ENCODE measurements around the gene CWC27. TPM values are rescaled to one million over a fixed set of nuclear protein-coding genes. Genes with fewer than 3 reads are reported as not detected.

Gene CWC27
- total RNA-seq, 8 experiments from 2014 or later = 15.1 to 28.0 (median 24.9) TPM

GRCh38 chr5:64952951-64953673 is 184.4 kb downstream of the CWC27 start:
- Histone ChIP-seq H3K4me1 (replicated peaks in 1 of 2) (no peaks in the 10 kb centered on the region), H3K27ac (no peak overlapping the region), H3K4me3 (no peak overlapping the region)
- no peak for ATAC-seq (replicated peaks in 6 of 8)
- WGBS, 10 experiments = 55 to 100% (median 86%) methylated on average over 2 to 3 of the region's 3 CpGs; no CpG with 5 or more reads in 1 of the 10 experiments
- in situ Hi-C loops (cut with MboI; ENCODE audit: low pct_unique_long_range_greater_than_20kb in 2 of 9, low sequenced_read_pairs in 9 of 9, unreplicated experiment in 9 of 9) = loop anchor here in 2 of 9 experiments (25.0 kb wide), 2 partner anchors 141 to 534 kb away; partner anchors contain the start of gene ADAMTS6 (in 2 of the 2)

- no peak for ATAC-seq (replicated peaks in 6 of 8)
- WGBS, 10 experiments = 100% methylated on average over 1 of the region's 1 CpG; no CpG with 5 or more reads in 8 of the 10 experiments
- no peaks in the 10 kb centered on the region for H3K4me1 ChIP-seq (replicated peaks in 1 of 2)
- H3K27ac ChIP-seq = no peak overlapping the region
- in situ Hi-C loops (cut with MboI; ENCODE audit: low pct_unique_long_range_greater_than_20kb in 2 of 9, low sequenced_read_pairs in 9 of 9, unreplicated experiment in 9 of 9) = loop anchor here in 2 of 9 experiments (25.0 kb wide), 2 partner anchors 142 to 533 kb away; partner anchors contain the start of gene ADAMTS6 (in 2 of the 2)
- no peak overlapping the region for H3K4me3 ChIP-seq
Observed at GRCh38 chr5:64954518-64954917, 185.8 kb downstream of the CWC27 start.

GRCh38 chr5:64958757-64959391 is 190.1 kb downstream of the CWC27 start:
- Histone ChIP-seq H3K4me1 (replicated peaks in 1 of 2) (no peaks in the 10 kb centered on the region), H3K27ac (no peak overlapping the region), H3K4me3 (no peak overlapping the region)
- in situ Hi-C loops (cut with MboI; ENCODE audit: low pct_unique_long_range_greater_than_20kb in 2 of 9, low sequenced_read_pairs in 9 of 9, unreplicated experiment in 9 of 9) = loop anchor here in 2 of 9 experiments (25.0 kb wide), 2 partner anchors 147 to 528 kb away; partner anchors contain the start of gene ADAMTS6 (in 2 of the 2)
- ATAC-seq (replicated peaks in 6 of 8) = no peak

DNA sequence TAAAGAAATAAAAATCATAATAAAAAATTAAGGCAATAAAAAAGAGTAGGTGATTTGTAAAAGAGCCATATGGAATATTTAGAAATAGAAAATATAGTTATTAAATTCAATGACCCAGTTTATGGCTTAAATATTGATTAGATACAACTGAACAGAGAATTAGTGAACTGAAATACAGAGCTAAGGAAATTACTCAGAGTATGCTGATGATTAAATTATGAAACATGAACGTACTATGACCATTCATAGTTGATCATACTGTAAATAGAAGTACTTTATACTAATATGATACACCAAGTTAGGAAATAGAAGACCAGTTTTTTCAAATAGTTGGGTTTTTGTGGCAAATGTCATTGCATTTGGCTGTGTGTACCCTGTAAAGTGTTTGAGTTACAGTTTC is 194.5 kb downstream of the CWC27 start:
- H3K4me3 ChIP-seq = no peak overlapping the region
- no peak for ATAC-seq (replicated peaks in 6 of 8)
- in situ Hi-C loops (cut with MboI; ENCODE audit: low pct_unique_long_range_greater_than_20kb in 2 of 9, low sequenced_read_pairs in 9 of 9, unreplicated experiment in 9 of 9) = loop anchor here in 2 of 9 experiments (25.0 kb wide), 2 partner anchors 151 to 524 kb away; partner anchors contain the start of gene ADAMTS6 (in 2 of the 2)
- no peak overlapping the region for H3K27ac ChIP-seq
- no peaks in the 10 kb centered on the region for H3K4me1 ChIP-seq (replicated peaks in 1 of 2)
- 67 to 100% (median 87%) methylated on average over 1 of the region's 1 CpG; no CpG with 5 or more reads in 2 of the 10 experiments for WGBS, 10 experiments

DNA sequence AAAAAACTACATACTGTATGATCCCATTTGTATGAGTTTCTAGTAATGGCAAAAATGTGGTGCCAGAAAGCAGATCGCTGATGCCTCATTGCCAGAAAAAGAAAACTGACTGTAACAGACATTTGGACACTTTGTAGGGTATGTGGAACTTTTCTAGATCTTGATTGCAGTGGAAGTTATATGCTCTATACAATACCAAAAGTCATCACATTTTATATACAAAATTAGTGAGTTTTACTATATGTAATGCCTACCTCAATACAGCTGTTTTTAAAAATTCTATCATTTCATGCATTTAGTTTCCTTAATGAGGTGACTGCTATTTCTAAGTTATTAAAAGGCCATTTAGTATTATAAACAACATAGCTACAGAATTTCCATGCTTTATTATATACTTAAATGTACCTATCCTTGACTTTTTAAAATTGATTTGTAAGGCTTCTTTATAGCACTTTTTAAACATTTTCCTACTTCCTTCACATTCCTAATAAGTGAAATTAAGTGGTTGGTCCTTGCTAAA is 199.9 kb downstream of the CWC27 start:
- 83 to 100% (median 100%) methylated on average over 1 of the region's 1 CpG; no CpG with 5 or more reads in 3 of the 10 experiments for WGBS, 10 experiments
- no peak for ATAC-seq (replicated peaks in 6 of 8)
- Histone ChIP-seq H3K4me3 (no peak overlapping the region), H3K4me1 (replicated peaks in 1 of 2) (no peaks in the 10 kb centered on the region), H3K27ac (no peak overlapping the region)
- in situ Hi-C loops (cut with MboI; ENCODE audit: low pct_unique_long_range_greater_than_20kb in 2 of 9, low sequenced_read_pairs in 9 of 9, unreplicated experiment in 9 of 9) = loop anchor here in 2 of 9 experiments (25.0 kb wide), 2 partner anchors 156 to 519 kb away; partner anchors contain the start of gene ADAMTS6 (in 2 of the 2)

DNA sequence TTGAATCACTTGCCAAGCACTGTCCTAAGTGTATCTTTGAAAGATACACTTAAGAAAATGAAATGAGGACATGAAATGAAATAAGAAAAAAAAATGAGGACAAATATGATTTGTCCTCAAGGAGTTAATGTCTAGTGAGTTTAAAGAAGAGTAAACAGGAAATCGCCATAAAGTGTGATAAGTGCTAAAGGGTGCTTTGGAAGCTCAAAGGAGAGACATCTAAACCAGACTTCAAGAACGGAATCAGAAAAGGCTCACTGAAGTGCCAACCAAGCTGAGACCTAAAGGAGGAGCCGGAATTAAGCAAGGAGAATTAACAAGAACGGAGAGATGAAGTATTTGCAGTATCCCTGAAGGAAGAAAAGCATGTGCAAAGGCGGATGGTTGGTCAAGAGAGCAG is 200.8 kb downstream of the CWC27 start:
- Histone ChIP-seq H3K27ac (no peak overlapping the region), H3K4me3 (no peak overlapping the region), H3K4me1 (replicated peaks in 1 of 2) (no peaks in the 10 kb centered on the region)
- in situ Hi-C loops (cut with MboI; ENCODE audit: low pct_unique_long_range_greater_than_20kb in 2 of 9, low sequenced_read_pairs in 9 of 9, unreplicated experiment in 9 of 9) = loop anchor here in 2 of 9 experiments (25.0 kb wide), 2 partner anchors 157 to 518 kb away; partner anchors contain the start of gene ADAMTS6 (in 2 of the 2)
- ATAC-seq (replicated peaks in 6 of 8) = no peak
- WGBS, 10 experiments = 86 to 100% (median 93%) methylated on average over 3 to 5 of the region's 5 CpGs

GRCh38 chr5:64971513-64971912 is 202.8 kb downstream of the CWC27 start:
- in situ Hi-C loops (cut with MboI; ENCODE audit: low pct_unique_long_range_greater_than_20kb in 2 of 9, low sequenced_read_pairs in 9 of 9, unreplicated experiment in 9 of 9) = loop anchor here in 2 of 9 experiments (25.0 kb wide), 2 partner anchors 159 to 516 kb away; partner anchors contain the start of gene ADAMTS6 (in 2 of the 2)
- ATAC-seq (replicated peaks in 6 of 8) = no peak
- H3K4me3 ChIP-seq = no peak overlapping the region

GRCh38 chr5:64971990-64972389 is 203.3 kb downstream of the CWC27 start:
- in situ Hi-C loops (cut with MboI; ENCODE audit: low pct_unique_long_range_greater_than_20kb in 2 of 9, low sequenced_read_pairs in 9 of 9, unreplicated experiment in 9 of 9) = loop anchor here in 2 of 9 experiments (25.0 kb wide), 2 partner anchors 160 to 515 kb away; partner anchors contain the start of gene ADAMTS6 (in 2 of the 2)
- ATAC-seq (replicated peaks in 6 of 8) = no peak
- Histone ChIP-seq H3K4me3 (no peak overlapping the region), H3K27ac (no peak overlapping the region), H3K4me1 (replicated peaks in 1 of 2) (no peaks in the 10 kb centered on the region)
- WGBS, 10 experiments = 92 to 100% (median 100%) methylated on average over 1 to 3 of the region's 3 CpGs; no CpG with 5 or more reads in 4 of the 10 experiments

More at GRCh38 chr5:64971513-64971912, 202.8 kb downstream of the CWC27 start:
- Histone ChIP-seq H3K4me1 (replicated peaks in 1 of 2) (no peaks in the 10 kb centered on the region), H3K27ac (no peak overlapping the region)
- 9 to 72% (median 36%) methylated on average over 1 to 2 of the region's 2 CpGs; no CpG with 5 or more reads in 3 of the 10 experiments for WGBS, 10 experiments

- no peak overlapping the region for H3K4me3 ChIP-seq
- H3K4me1 ChIP-seq (replicated peaks in 1 of 2) = no peaks in the 10 kb centered on the region
- no peak overlapping the region for H3K27ac ChIP-seq
- in situ Hi-C loops (cut with MboI; ENCODE audit: low pct_unique_long_range_greater_than_20kb in 2 of 9, low sequenced_read_pairs in 9 of 9, unreplicated experiment in 9 of 9) = loop anchor here in 2 of 9 experiments (25.0 kb wide), 2 partner anchors 160 to 515 kb away; partner anchors contain the start of gene ADAMTS6 (in 2 of the 2)
- ATAC-seq (replicated peaks in 6 of 8) = no peak
Observed at GRCh38 chr5:64972591-64972990, 203.9 kb downstream of the CWC27 start.

DNA sequence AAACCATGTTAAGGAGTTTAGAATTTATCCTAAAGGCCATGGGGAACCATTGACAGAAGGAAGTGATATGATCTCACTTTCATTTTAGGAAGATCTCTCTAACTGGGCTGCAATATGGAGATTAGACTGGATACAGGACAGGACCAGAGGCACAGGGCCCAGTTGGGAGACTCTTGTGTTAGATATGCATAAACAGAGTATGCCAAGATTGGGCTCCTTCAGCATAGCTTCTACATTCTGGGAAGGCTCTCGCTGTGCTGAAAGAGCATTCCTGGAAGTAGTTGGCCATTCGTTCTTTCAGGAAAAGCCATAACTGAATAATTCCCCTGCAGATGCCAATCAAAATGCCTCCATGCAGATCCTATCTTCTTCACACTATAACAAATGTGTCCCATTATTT is 204.5 kb downstream of the CWC27 start:
- WGBS, 10 experiments = 72 to 100% (median 90%) methylated on average over 1 to 2 of the region's 2 CpGs; no CpG with 5 or more reads in 4 of the 10 experiments

GRCh38 chr5:64977779-64978178 is 209.0 kb downstream of the CWC27 start:
- peak in 2 of 8 experiments; percentile 45 to 46 for ATAC-seq (replicated peaks in 6 of 8)
- H3K27ac ChIP-seq = no peak overlapping the region
- WGBS, 10 experiments = 14 to 100% (median 70%) methylated on average over 1 of the region's 1 CpG; no CpG with 5 or more reads in 4 of the 10 experiments
- in situ Hi-C loops (cut with MboI; ENCODE audit: low pct_unique_long_range_greater_than_20kb in 2 of 9, low sequenced_read_pairs in 9 of 9, unreplicated experiment in 9 of 9) = no loop called here
- no peak overlapping the region for H3K4me3 ChIP-seq
- no peaks in the 10 kb centered on the region for H3K4me1 ChIP-seq (replicated peaks in 1 of 2)

More for the DNA sequence above, 204.5 kb downstream of the CWC27 start:
- ATAC-seq (replicated peaks in 6 of 8) = peak in 3 of 8 experiments; percentile 38 to 78 (median 42)
- no peak overlapping the region for H3K27ac ChIP-seq
- in situ Hi-C loops (cut with MboI; ENCODE audit: low pct_unique_long_range_greater_than_20kb in 2 of 9, low sequenced_read_pairs in 9 of 9, unreplicated experiment in 9 of 9) = loop anchor here in 2 of 9 experiments (25.0 kb wide), 2 partner anchors 161 to 514 kb away; partner anchors contain the start of gene ADAMTS6 (in 2 of the 2)
- no peaks in the 10 kb centered on the region for H3K4me1 ChIP-seq (replicated peaks in 1 of 2)
- H3K4me3 ChIP-seq = no peak overlapping the region

GRCh38 chr5:64978546-64978945 is 209.8 kb downstream of the CWC27 start:
- in situ Hi-C loops (cut with MboI; ENCODE audit: low pct_unique_long_range_greater_than_20kb in 2 of 9, low sequenced_read_pairs in 9 of 9, unreplicated experiment in 9 of 9) = no loop called here

More at GRCh38 chr5:64978546-64978945, 209.8 kb downstream of the CWC27 start:
- 33 to 100% (median 64%) methylated on average over 1 to 2 of the region's 2 CpGs for WGBS, 10 experiments
- no peak overlapping the region for H3K27ac ChIP-seq
- ATAC-seq (replicated peaks in 6 of 8) = no peak
- no peak overlapping the region for H3K4me3 ChIP-seq
- H3K4me1 ChIP-seq (replicated peaks in 1 of 2) = no peaks in the 10 kb centered on the region
